Osteoblast (primary cell): Measurements from ENCODE around the gene SOX8. TPM values are rescaled to one million over a fixed set of nuclear protein-coding genes. Genes with fewer than 3 reads are reported as not detected.

Experiments
- DNase-seq: peaks from one replicate; pipeline ENCODE4 v3.0.0; 2011; ENCODE audit warnings: low spot score, mixed read lengths; ENCODE audit not compliant: insufficient read length; ENCODE audit errors: missing footprints
- H2AFZ ChIP-seq: 2 replicates; pipeline ENCODE4 v1.6.0; 2011; ENCODE audit warnings: mild to moderate bottlenecking, low read length
- H3K27ac ChIP-seq: 2 replicates; pipeline ENCODE4 v1.5.1; 2011; ENCODE audit warnings: mild to moderate bottlenecking, low read depth, low read length, moderate library complexity
- H3K27me3 ChIP-seq: 2 replicates; pipeline ENCODE4 v1.6.0; 2012; ENCODE audit warnings: mild to moderate bottlenecking, control low read depth, inconsistent platforms, low read length, moderate library complexity; ENCODE audit not compliant: insufficient read depth
- H3K36me3 ChIP-seq: 2 replicates; pipeline ENCODE4 v1.5.1; 2011; ENCODE audit warnings: mild to moderate bottlenecking, low read length, control low read depth, moderate library complexity; ENCODE audit not compliant: insufficient read depth
- H3K4me1 ChIP-seq: 2 replicates; pipeline ENCODE4 v1.5.1; 2011; ENCODE audit warnings: mild to moderate bottlenecking, low read length, control low read depth, moderate library complexity; ENCODE audit not compliant: insufficient read depth
- H3K4me2 ChIP-seq: 2 replicates; pipeline ENCODE4 v1.6.0; 2011; ENCODE audit warnings: mild to moderate bottlenecking, low read length; ENCODE audit not compliant: insufficient read depth
- H3K4me3 ChIP-seq: fragments of 200-600 bp; sonication (generic); 3 replicates; pipeline ENCODE4 v1.5.1; 2012; ENCODE audit warnings: mild to moderate bottlenecking, low read length, inconsistent platforms; ENCODE audit not compliant: insufficient read depth
- H3K79me2 ChIP-seq: 2 replicates; pipeline ENCODE4 v1.6.0; 2012; ENCODE audit warnings: mild to moderate bottlenecking, low read length, control low read depth, inconsistent platforms; ENCODE audit not compliant: insufficient read depth
- H3K9me3 ChIP-seq: 2 replicates; pipeline ENCODE4 v1.5.1; 2011; ENCODE audit warnings: low read depth, low read length, control low read depth
- H4K20me1 ChIP-seq: 2 replicates; pipeline ENCODE4 v1.6.0; 2012; ENCODE audit warnings: mild to moderate bottlenecking, low read length, control low read depth; ENCODE audit not compliant: insufficient read depth
- total RNA-seq: library from RNA; depleted of rRNA; stranded (reverse); fragments of >200 nt; gene quantifications from 2 replicates; pipeline ENCODE4 v1.2.3, GENCODE V29; 2012
- TF ChIP-seq, protein P1 (sequence below): IDR thresholded peaks from 2 replicates; pipeline ENCODE4 v1.5.1; 2011; ENCODE audit warnings: mild to moderate bottlenecking, low read depth, low read length, moderate library complexity; ENCODE audit errors: extremely low read depth

Gene SOX8
- total RNA-seq, 1 donor, result not detected

DNA sequence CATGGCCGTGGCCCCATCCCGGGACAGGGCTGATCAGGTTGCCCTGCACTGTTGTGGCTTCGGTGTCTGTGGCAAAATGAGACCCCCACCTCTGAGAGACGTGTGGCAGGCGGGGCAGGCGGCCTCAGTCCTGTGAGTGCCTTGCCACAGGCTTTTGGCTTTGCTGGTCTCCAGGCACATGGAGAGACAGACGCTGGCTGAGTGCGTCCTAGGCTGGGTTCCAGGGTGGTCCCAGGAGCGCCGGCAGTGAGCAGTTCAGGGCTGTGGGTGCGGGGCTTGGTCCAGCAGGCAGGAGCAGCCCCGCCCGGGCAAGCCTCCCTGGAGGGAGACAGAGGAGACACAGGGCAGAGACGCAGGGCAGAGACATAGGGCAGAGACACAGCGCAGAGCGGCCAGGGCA lies 29.2 kb downstream of the SOX8 start:
- Histone ChIP-seq H3K4me1 (peaks cover 3% of the 10 kb centered on the region), H3K4me2 (no peak overlapping the region), H3K9me3 (no peaks in the 10 kb centered on the region), H4K20me1 (no peaks in the 10 kb centered on the region), H3K27ac (no peak overlapping the region), H2AFZ (no peak overlapping the region), H3K27me3 (peaks cover 8% of the 10 kb centered on the region), H3K4me3 (no peak overlapping the region), H3K79me2 (no peaks in the 10 kb centered on the region), H3K36me3 (no peaks in the 10 kb centered on the region)
- TF ChIP-seq, protein P1, sequence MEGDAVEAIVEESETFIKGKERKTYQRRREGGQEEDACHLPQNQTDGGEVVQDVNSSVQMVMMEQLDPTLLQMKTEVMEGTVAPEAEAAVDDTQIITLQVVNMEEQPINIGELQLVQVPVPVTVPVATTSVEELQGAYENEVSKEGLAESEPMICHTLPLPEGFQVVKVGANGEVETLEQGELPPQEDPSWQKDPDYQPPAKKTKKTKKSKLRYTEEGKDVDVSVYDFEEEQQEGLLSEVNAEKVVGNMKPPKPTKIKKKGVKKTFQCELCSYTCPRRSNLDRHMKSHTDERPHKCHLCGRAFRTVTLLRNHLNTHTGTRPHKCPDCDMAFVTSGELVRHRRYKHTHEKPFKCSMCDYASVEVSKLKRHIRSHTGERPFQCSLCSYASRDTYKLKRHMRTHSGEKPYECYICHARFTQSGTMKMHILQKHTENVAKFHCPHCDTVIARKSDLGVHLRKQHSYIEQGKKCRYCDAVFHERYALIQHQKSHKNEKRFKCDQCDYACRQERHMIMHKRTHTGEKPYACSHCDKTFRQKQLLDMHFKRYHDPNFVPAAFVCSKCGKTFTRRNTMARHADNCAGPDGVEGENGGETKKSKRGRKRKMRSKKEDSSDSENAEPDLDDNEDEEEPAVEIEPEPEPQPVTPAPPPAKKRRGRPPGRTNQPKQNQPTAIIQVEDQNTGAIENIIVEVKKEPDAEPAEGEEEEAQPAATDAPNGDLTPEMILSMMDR, result no peak
- no peak for DNase-seq

DNA sequence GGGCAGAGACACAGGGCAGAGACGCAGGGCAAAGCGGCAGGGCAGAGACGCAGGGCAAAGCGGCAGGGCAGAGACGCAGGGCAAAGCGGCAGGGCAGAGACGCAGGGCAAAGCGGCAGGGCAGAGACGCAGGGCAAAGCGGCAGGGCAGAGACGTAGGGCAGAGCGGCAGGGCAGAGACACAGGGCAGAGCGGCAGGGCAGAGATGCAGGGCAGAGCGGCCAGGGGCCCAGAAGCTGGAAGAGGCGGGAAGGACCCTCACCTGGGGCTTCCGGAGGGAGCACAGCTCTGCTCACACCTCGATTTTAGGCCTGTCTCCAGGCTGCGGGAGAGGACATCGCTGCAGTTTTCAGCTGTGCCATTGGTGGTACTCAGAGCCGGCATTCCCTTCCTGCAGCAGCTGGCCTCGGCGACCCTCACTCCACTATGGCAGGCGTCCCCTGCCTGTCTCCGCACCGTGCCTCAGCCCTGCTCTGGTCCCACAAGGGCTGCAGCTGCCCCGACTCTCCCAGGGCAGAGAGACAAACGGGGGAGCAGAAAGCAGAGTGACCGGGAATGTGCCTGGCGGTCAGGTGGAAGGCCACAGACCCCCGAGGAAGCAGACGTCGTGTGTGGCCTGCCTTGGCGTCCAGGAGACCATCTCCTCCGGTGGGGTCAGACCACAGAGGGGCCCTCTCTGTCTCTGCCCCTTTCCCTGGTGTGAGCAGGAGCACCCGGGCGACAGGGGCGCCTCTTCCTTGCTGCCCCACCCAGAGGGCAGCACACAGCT lies 29.9 kb downstream of the SOX8 start:
- no peaks in the 10 kb centered on the region for H4K20me1 ChIP-seq
- TF ChIP-seq, protein P1, result no peak
- H3K79me2 ChIP-seq, result no peaks in the 10 kb centered on the region
- no peak overlapping the region for H3K27ac ChIP-seq
- no peak overlapping the region for H3K4me3 ChIP-seq
- no peak overlapping the region for H2AFZ ChIP-seq
- no peaks in the 10 kb centered on the region for H3K9me3 ChIP-seq
- DNase-seq, result no peak
- no peak overlapping the region for H3K4me2 ChIP-seq
- peaks cover 4% of the 10 kb centered on the region for H3K27me3 ChIP-seq
- H3K4me1 ChIP-seq, result peaks cover 3% of the 10 kb centered on the region
- H3K36me3 ChIP-seq, result no peaks in the 10 kb centered on the region

DNA sequence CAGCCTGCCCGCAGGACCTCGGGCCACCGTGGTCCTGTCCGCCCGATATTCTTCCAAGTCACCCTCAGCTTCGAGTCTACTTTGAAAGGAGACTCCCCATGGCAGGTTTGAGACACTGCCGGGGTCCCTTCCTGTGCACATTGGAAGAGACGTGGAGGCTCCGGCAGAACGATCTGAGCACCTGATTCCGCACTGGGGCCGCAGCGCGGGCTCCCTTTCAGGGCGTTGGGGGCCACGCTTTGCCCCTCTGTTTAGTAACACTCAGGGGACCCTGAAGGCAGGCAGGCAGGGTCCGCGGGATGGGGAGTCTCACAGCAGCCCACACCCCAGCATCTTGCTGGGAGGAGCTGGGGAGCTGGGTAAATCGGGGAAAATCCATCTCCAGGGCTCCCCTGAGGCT lies 30.6 kb downstream of the SOX8 start:
- Histone ChIP-seq H3K4me1 (peaks cover 3% of the 10 kb centered on the region), H3K79me2 (no peaks in the 10 kb centered on the region), H3K4me3 (no peak overlapping the region), H2AFZ (no peak overlapping the region), H3K27me3 (no peaks in the 10 kb centered on the region), H3K27ac (no peak overlapping the region), H4K20me1 (no peaks in the 10 kb centered on the region), H3K4me2 (no peak overlapping the region), H3K9me3 (no peaks in the 10 kb centered on the region), H3K36me3 (no peaks in the 10 kb centered on the region)
- no peak for DNase-seq
- TF ChIP-seq, protein P1, result no peak

DNA sequence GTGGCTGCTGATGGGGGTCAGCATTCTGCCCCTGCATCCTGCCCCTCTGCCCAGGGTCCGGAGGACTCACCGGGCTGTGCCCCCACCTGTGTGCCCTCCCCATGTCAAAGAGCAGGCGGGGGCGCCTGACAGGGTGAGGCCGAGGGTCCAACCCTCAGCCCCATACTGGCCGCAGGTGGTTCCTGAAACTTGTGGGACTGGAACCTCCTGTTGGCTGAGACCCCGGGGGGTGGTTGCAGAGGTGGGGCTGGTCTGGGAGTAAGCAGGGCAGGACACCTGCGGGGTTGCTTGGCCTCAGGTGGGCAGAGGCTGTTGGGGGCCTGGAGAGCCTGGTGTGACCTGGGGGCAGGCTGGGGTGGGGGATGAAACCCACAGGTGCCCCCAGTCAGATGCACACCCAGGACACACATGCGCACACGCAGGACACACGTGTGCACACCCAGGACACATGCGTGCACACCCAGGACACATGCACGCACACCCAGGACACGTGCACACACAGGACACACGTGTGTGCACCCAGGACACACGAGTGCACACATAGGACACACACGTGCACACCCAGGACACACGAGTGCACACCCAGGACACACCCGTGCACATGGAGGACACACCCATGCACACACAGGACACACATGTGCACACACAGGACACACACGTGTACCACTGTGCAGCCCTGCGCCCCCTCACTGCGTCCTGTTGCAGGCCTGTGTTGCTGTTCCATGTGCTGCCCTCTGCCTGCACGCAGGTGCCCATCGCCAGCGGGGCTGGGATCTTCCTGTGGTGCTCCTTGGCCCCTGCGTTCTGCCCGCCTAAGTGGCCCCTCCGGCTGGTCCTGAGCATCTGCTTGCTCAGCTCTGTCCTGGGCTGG lies 31.4 kb downstream of the SOX8 start:
- peaks cover 2% of the 10 kb centered on the region for H3K27me3 ChIP-seq
- no peaks in the 10 kb centered on the region for H3K36me3 ChIP-seq
- no peaks in the 10 kb centered on the region for H3K79me2 ChIP-seq
- no peak for DNase-seq
- no peak overlapping the region for H3K4me3 ChIP-seq
- no peaks in the 10 kb centered on the region for H4K20me1 ChIP-seq
- no peak overlapping the region for H3K27ac ChIP-seq
- no peak overlapping the region for H3K4me2 ChIP-seq
- TF ChIP-seq, protein P1, result no peak
- no peaks in the 10 kb centered on the region for H3K9me3 ChIP-seq
- H2AFZ ChIP-seq, result no peak overlapping the region
- peaks cover 3% of the 10 kb centered on the region for H3K4me1 ChIP-seq
